HG03025 (cell line): ENCODE results near the gene ZBTB46.
"Not testable (repeated sequence)": the region's sequence is repeated elsewhere in the genome, so short reads cannot be mapped to it uniquely, and the experiment has no call there.

ENCODE experiments used
- ATAC-seq: cut with Tn5 transposase; IDR thresholded peaks from one replicate; pipeline ENCODE4 v1.9.1; 2021; ENCODE audit warnings: mild to moderate bottlenecking, moderate library complexity; ENCODE audit not compliant: unreplicated experiment, low FRiP score

Gene ZBTB46

GRCh38 chr20:63738687-63739129 is 92.4 kb downstream of the ZBTB46 start:
- no peak for ATAC-seq

- ATAC-seq, result no peak
Observed at GRCh38 chr20:63737945-63738686, 92.9 kb downstream of the ZBTB46 start.

- ATAC-seq, result no peak
Observed at GRCh38 chr20:63737695-63737944, 93.4 kb downstream of the ZBTB46 start.

- no peak for ATAC-seq
Observed at GRCh38 chr20:63736893-63737694, 94.0 kb downstream of the ZBTB46 start.

- ATAC-seq, result no peak
Observed at GRCh38 chr20:63735859-63736718, 95.0 kb downstream of the ZBTB46 start, which contains the start of gene LIME1. LIME1 (plus strand) TSS chr20:63736664; CDS start chr20:63737550, 886 bp downstream.

GRCh38 chr20:63734946-63735858 is 95.9 kb downstream of the ZBTB46 start:
- no peak for ATAC-seq

- ATAC-seq, result no peak
Observed at GRCh38 chr20:63734111-63734945, 96.7 kb downstream of the ZBTB46 start.

GRCh38 chr20:63733579-63734081 is 97.4 kb downstream of the ZBTB46 start:
- ATAC-seq, result no peak

GRCh38 chr20:63733117-63733516 is 97.9 kb downstream of the ZBTB46 start:
- no peak for ATAC-seq

- ATAC-seq, result no peak
Observed at GRCh38 chr20:63732118-63733095, 98.7 kb downstream of the ZBTB46 start.

GRCh38 chr20:63731410-63731809 is 99.7 kb downstream of the ZBTB46 start:
- ATAC-seq, result no peak

GRCh38 chr20:63730189-63730733 is 100.8 kb downstream of the ZBTB46 start:
- not testable (repeated sequence) for ATAC-seq

- ATAC-seq, result not testable (repeated sequence)
Observed at GRCh38 chr20:63722967-63723622, 108.0 kb downstream of the ZBTB46 start.

GRCh38 chr20:63718996-63719395 is 112.1 kb downstream of the ZBTB46 start:
- no peak for ATAC-seq

- no peak for ATAC-seq
Observed at GRCh38 chr20:63714858-63715257, 116.2 kb downstream of the ZBTB46 start.

- no peak for ATAC-seq
Observed at GRCh38 chr20:63712191-63712590, 118.9 kb downstream of the ZBTB46 start.

- ATAC-seq, result no peak
Observed at GRCh38 chr20:63711085-63711645, 119.9 kb downstream of the ZBTB46 start.
